HT1080 (cell line): Measurements from ENCODE around the gene NEURL2. TPM values are rescaled to one million over a fixed set of nuclear protein-coding genes. Genes with fewer than 3 reads are reported as not detected.

Experiments used
- DNase-seq: peaks from one replicate; pipeline ENCODE4 v3.0.0-alpha.2; 2015; ENCODE audit warnings: low read depth
- total RNA-seq: library from RNA; depleted of rRNA; stranded (reverse); fragments of >200 nt; shearing (Covaris generic); gene quantifications from 2 replicates; pipeline ENCODE4 v1.2.3, GENCODE V29; 2014; rRNA removed

Gene NEURL2
- total RNA-seq, 1 experiment from 2014 or later: 1.3 TPM

DNA sequence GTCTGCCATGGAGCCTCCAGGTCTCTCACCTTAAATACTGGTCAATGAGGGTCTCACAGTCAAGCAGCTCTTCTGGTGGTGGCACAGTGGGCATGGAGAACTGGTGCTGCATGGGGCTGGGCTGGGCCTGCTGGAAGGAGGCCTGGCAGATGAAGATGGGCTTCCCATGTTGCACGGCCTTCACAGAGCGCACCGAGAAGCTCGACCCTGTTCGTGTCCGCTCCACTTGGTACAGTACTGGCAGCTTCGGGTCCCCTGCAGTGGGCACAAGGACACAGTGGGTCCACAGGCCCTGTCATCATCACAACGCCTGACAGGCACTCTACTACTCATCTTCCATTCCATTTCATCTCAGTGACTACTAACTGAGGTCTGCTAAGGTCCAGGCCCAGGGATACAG is 42.6 kb downstream of the NEURL2 start:
- DNase-seq: no peak

DNA sequence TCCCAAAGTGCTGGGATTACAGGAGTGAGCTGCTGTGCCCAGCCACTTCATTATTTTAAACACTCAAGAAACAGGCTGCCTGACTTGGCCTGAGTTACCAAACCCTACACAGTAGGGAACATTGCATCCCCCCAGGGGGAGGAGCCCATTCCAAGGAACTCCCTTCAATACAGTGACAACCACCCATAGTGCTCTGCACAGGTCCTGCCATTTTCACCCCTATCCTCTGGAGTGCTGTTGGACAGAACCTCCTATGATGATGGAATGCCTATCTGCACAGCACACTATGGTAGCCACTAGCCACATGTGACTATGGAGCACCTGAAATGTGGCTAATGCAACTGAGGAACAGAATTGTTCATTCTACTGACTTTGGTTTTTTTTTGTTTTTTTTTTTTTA is 45.6 kb downstream of the NEURL2 start:
- DNase-seq: no peak

DNA sequence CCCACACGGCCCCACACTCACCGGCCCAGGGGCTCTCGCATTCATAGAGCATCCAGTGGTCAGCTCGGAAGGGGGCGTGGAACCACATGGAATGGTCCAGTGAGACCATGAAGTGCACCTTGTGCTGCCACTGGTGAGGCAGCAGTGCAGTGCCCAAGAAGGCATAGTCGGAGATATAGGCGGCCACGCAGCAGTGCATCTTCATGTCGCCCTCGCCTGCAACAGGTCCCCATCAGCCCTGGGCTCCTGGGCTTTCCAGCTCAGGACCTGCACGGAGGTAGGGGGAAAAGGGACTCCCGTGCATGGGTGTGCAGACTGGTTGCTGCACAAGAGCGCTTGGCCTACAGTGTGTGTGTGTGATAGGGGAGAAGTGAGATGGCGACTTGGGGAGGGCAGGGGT is 47.5 kb downstream of the NEURL2 start:
- no peak for DNase-seq

DNA sequence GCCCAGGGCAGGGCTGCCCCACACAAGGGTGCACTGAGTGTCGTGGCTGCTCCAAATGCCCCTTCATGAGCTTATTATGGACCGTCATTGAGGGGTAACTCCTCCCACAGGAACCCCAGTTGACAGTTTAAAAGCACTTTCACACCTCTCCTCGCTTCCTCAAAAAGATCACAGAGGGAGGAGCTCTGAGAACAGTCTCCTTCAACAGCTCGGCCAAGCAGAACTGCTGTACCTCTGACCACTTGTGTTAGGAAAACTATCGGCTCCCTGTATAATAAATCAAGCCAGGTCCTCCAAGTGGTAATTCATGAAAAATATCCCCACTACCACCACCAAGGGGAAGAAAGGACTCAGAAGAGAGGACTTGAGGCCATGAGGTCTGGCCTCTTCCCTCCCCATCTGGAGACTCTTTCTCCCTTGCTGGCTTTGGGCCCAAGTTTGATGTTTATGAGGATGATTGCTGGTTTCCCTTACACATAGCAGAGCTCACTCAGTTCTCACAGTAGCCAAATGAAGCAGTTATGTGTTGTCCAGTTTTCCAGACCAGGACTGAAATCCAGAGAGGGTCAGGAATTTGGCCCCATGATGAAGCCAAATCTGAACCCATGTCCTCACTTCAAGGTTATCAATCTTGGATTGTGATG is 48.7 kb downstream of the NEURL2 start:
- no peak for DNase-seq

DNA sequence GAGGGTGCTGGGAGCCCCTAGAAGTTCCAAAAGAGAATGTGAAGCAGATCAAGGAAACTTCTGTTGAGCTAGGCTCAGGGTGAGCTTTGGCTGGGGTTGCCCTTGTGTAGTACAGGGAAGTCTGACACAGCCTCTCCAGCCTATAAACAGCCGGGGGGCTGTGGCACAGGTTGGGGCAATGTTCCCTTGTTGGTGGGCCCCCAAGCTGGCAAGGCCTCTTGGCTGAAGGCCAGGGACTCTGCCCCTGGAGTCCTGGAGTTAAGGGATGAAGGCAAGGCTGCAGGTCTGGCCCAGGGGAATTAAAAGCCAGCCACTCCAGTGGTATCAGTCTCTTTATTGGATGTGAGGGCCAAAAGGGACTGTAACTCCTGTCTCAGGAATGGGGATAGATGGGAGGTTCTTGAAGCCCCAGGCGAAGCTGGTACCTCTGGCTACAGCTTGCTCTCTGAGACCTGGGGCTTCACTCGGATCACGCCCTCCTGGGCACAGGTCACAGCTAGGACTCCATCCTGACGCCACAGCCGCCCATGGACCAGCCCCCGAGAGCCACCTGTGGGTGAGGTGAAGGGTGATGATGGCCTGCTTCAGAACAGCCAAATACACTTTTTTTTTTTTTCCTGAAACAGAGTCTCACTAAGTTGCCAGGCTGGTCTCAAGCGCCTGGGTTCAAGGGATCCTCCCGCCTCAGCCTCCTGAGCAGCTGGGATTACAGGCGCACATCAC is 49.4 kb downstream of the NEURL2 start:
- no peak for DNase-seq

DNA sequence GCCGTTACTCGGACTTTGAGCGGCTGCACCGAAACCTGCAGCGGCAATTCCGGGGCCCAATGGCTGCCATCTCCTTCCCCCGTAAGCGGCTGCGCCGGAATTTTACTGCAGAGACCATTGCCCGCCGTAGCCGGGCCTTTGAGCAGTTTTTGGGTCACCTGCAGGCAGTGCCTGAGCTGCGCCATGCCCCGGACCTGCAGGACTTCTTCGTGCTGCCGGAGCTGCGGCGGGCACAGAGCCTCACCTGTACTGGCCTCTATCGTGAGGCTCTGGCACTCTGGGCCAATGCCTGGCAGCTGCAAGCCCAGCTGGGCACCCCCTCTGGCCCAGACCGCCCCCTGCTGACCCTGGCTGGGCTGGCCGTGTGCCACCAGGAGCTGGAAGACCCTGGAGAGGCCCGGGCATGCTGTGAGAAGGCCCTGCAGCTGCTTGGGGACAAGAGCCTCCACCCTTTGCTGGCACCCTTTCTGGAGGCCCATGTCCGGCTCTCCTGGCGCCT is 50.3 kb downstream of the NEURL2 start:
- DNase-seq: no peak

Other genes with a start within 250 kb of the NEURL2 start
- gene WFDC11, start 221.0 kb downstream of the NEURL2 start, total RNA-seq: not detected in 2 replicates
- gene WFDC13, start 189.2 kb downstream of the NEURL2 start, total RNA-seq: not detected in 2 replicates
- 0.39 and 0.77 TPM in 2 replicates for gene WFDC10B, start 186.2 kb downstream of the NEURL2 start, total RNA-seq
- gene SPINT4, start 168.9 kb downstream of the NEURL2 start, total RNA-seq: not detected in 2 replicates
- 0.31 and 3.1 TPM in 2 replicates for gene WFDC3, start 99.3 kb downstream of the NEURL2 start, total RNA-seq
- gene DNTTIP1, start 99.3 kb downstream of the NEURL2 start, total RNA-seq: 63.7 and 101 TPM in 2 replicates
- 287 and 392 TPM in 2 replicates for gene UBE2C, start 78.6 kb downstream of the NEURL2 start, total RNA-seq
- gene TNNC2, start 63.9 kb downstream of the NEURL2 start, total RNA-seq: not detected in 2 replicates
- gene SNX21, start 57.4 kb downstream of the NEURL2 start, total RNA-seq: 38.5 and 39.6 TPM in 2 replicates
- gene ACOT8, start 33.8 kb downstream of the NEURL2 start, total RNA-seq: 38.3 and 43.1 TPM in 2 replicates
- 6.0 and 6.1 TPM in 2 replicates for gene ZSWIM3, start 33.6 kb downstream of the NEURL2 start, total RNA-seq
- gene ZSWIM1, start 10.0 kb downstream of the NEURL2 start, total RNA-seq: 8.1 and 13.8 TPM in 2 replicates
- gene SPATA25, start 3.6 kb downstream of the NEURL2 start, total RNA-seq: 0.33 and 0.34 TPM in 2 replicates
- 84.1 and 115 TPM in 2 replicates for gene CTSA, start 127 bp upstream of the NEURL2 start, total RNA-seq
- gene PLTP, start 20.9 kb upstream of the NEURL2 start, total RNA-seq: 0.16 TPM in 1 of 2 replicates, not detected in the other
- gene PCIF1, start 43.5 kb upstream of the NEURL2 start, total RNA-seq: 12.4 and 17.7 TPM in 2 replicates
- gene ZNF335, start 81.0 kb upstream of the NEURL2 start, total RNA-seq: 13.6 and 18.0 TPM in 2 replicates
- gene MMP9, start 117.7 kb upstream of the NEURL2 start, total RNA-seq: 19.4 and 24.4 TPM in 2 replicates
- gene SLC12A5, start 138.0 kb upstream of the NEURL2 start, total RNA-seq: 1.3 and 5.1 TPM in 2 replicates
- gene NCOA5, start 198.8 kb upstream of the NEURL2 start, total RNA-seq: 20.4 and 24.7 TPM in 2 replicates
- not detected in 2 replicates for gene CD40, start 227.1 kb upstream of the NEURL2 start, total RNA-seq